Measurements from ENCODE around the gene ATP1A3. TPM values are rescaled to one million over a fixed set of nuclear protein-coding genes. Genes with fewer than 3 reads are reported as not detected.
"Not testable (repeated sequence)": the region's sequence is repeated elsewhere in the genome, so short reads cannot be mapped to it uniquely, and the experiment has no call there.

The ATP1A3 gene
- total and polyA plus RNA-seq, 2 donors (not counting 1 experiment from before 2014, with no cell fraction given): 1.2 to 3.8 TPM

DNA sequence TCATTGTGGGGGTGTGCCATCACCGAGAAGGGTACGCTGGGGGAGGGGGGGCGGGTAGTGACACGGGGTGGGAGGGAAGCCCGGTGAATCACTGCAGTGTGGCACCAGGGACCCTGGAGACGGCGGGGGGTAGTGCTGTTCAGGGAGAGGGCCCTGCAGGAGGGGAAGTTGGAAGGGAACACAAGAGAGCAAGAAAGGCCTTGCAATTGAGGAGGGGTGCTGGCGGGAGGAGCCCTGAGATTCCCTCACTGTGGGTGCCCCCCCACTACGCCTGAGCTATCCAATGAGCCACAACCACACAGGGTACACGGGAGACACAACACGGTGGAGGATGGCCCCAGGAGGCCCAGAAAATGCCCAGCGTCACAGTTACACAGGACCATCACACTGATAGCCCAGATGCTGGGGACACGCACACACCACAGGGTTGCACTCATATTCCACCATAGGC lies 516 bp upstream of the ATP1A3 start:
- Histone ChIP-seq H3K4me1 (ENCODE audit: control insufficient read depth in 2 of 2, insufficient read depth in 2 of 2, low read length in 2 of 2) (peaks cover 29 to 33% of the 10 kb centered on the region in 2 donors), H3K36me3 (replicated peaks in 1 of 2; ENCODE audit: control extremely low read depth in 1 of 2, control insufficient read depth in 1 of 2, extremely low read depth in 1 of 2, insufficient read depth in 2 of 2, low read length in 1 of 2) (no peaks in the 10 kb centered on the region), H3K9ac (ENCODE audit: low read length) (peak overlapping the region; percentile 77), H3K27ac (ENCODE audit: low read length in 2 of 2) (no peak overlapping the region), H3K79me2 (ENCODE audit: control insufficient read depth, insufficient read depth, low read length) (no peaks in the 10 kb centered on the region), H3K27me3 (replicated peaks in 1 of 4; ENCODE audit: control extremely low read depth in 1 of 4, control insufficient read depth in 3 of 4, insufficient read depth in 4 of 4, low read length in 3 of 4) (peaks cover 0 to 60% (median 32%) of the 10 kb centered on the region in 4 experiments), H4K20me1 (ENCODE audit: control insufficient read depth, insufficient read depth, low read length, poor library complexity, severe bottlenecking) (no peaks in the 10 kb centered on the region), H3K4me2 (replicated peaks; ENCODE audit: low read depth, low read length, poor library complexity, severe bottlenecking) (peak overlapping the region; percentile 98), H2AFZ (ENCODE audit: insufficient read depth, low read depth, low read length, poor library complexity, severe bottlenecking) (peak overlapping the region; percentile 86), H3K9me3 (ENCODE audit: control extremely low read depth in 1 of 3, control insufficient read depth in 2 of 3, insufficient read depth in 1 of 3, low read length in 2 of 3) (peaks cover 0 to 16% (median 0%) of the 10 kb centered on the region in 3 donors), H3K4me3 (ENCODE audit: control extremely low read depth in 1 of 5, extremely low read depth in 1 of 5, insufficient read depth in 1 of 5, low read depth in 2 of 5, low read length in 4 of 5) (peak overlapping the region in 4 of 5 experiments; percentile 36 to 83 (median 60))
- POLR2A ChIA-PET: no interaction called here
- H3K27ac Mint-ChIP-seq: peak overlapping the region; percentile 41
- peaks cover 44% of the 10 kb centered on the region for H3K4me1 Mint-ChIP-seq
- no peak for DNase-seq
- H3K27me3 Mint-ChIP-seq: peaks cover 47% of the 10 kb centered on the region
- ATAC-seq (ENCODE audit: low read depth): peak; percentile 6
- WGBS (ENCODE audit: insufficient coverage): 21% methylated on average over 12 of the region's 13 CpGs
- peak overlapping the region; percentile 74 for H3K4me3 Mint-ChIP-seq
- no peaks in the 10 kb centered on the region for H3K9me3 Mint-ChIP-seq (ENCODE audit: insufficient read depth)
- TF ChIP-seq EZH2 (IDR thresholded peaks at IDR 0.05; ENCODE audit: borderline replicate concordance, insufficient read depth, low read depth, low read length, poor library complexity, severe bottlenecking): no peak
- CTCF ChIA-PET: no interaction called here
- intact Hi-C loops (cut with micrococcal nuclease): loop anchor here (1.0 kb wide), 1 partner anchor 35 kb away; the partner anchor contains the start of gene RABAC1

DNA sequence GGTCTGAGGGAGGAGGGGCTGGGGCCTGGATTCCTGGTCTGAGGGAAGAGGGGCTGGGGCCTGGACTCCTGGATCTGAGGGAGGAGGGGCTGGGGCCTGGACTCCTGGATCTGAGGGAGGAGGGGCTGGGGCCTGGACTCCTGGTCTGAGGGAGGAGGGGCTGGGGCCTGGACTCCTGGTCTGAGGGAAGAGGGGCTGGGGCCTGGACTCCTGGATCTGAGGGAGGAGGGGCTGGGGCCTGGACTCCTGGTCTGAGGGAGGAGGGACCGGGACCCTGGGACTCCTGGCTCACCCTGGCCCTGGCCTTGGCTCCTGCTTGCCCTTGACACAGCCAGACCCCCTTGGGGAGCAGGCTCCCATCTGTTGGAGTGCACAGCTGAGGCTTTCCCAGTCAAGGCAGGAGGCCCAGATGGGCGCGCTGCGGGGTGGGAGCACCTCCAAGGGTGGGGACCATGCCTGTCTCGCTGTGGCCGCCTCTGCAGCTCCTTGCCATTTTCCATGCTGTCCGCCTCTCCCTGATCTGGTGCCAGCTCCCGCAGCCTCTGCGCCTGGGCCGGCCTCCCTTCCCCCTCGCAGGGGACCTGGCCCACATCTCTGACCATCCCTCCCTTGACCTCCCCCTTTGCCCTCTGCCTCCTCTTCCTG lies 2.0 kb downstream of the ATP1A3 start:
- Mint-ChIP-seq H3K4me1 (peaks cover 29% of the 10 kb centered on the region), H3K4me3 (peak overlapping the region; percentile 74), H3K27me3 (peaks cover 33% of the 10 kb centered on the region)
- H3K9me3 ChIP-seq (ENCODE audit: control extremely low read depth in 1 of 3, control insufficient read depth in 2 of 3, insufficient read depth in 1 of 3, low read length in 2 of 3); intact Hi-C loops (cut with micrococcal nuclease); H3K27ac ChIP-seq (ENCODE audit: low read length in 2 of 2); CTCF ChIA-PET; H3K9ac ChIP-seq (ENCODE audit: low read length); H3K9me3 Mint-ChIP-seq (ENCODE audit: insufficient read depth); POLR2A ChIA-PET; H3K4me3 ChIP-seq (ENCODE audit: control extremely low read depth in 1 of 5, extremely low read depth in 1 of 5, insufficient read depth in 1 of 5, low read depth in 2 of 5, low read length in 4 of 5); H3K27ac Mint-ChIP-seq; H3K36me3 ChIP-seq (replicated peaks in 1 of 2; ENCODE audit: control extremely low read depth in 1 of 2, control insufficient read depth in 1 of 2, extremely low read depth in 1 of 2, insufficient read depth in 2 of 2, low read length in 1 of 2); H3K79me2 ChIP-seq (ENCODE audit: control insufficient read depth, insufficient read depth, low read length); H4K20me1 ChIP-seq (ENCODE audit: control insufficient read depth, insufficient read depth, low read length, poor library complexity, severe bottlenecking); H2AFZ ChIP-seq (ENCODE audit: insufficient read depth, low read depth, low read length, poor library complexity, severe bottlenecking); DNase-seq; ATAC-seq (ENCODE audit: low read depth); H3K4me2 ChIP-seq (replicated peaks; ENCODE audit: low read depth, low read length, poor library complexity, severe bottlenecking): not testable (repeated sequence)
- Histone ChIP-seq H3K27me3 (replicated peaks in 1 of 4; ENCODE audit: control extremely low read depth in 1 of 4, control insufficient read depth in 3 of 4, insufficient read depth in 4 of 4, low read length in 3 of 4) (peaks cover 0 to 41% (median 22%) of the 10 kb centered on the region in 4 experiments), H3K4me1 (ENCODE audit: control insufficient read depth in 2 of 2, insufficient read depth in 2 of 2, low read length in 2 of 2) (peaks cover 14 to 16% of the 10 kb centered on the region in 2 donors)
- over 99% methylated on average over 11 of the region's 11 CpGs for WGBS (ENCODE audit: insufficient coverage)

Data from B cell (primary cell).